ENCODE data around the gene SMIM35.

SMIM35 gene

GRCh38 chr11:117972629-117973502 is 113.9 kb downstream of the SMIM35 start:
- no peaks in the 10 kb centered on the region for H3K9me3 ChIP-seq
- H3K27me3 ChIP-seq (ENCODE audit: low read depth), result peaks cover 9% of the 10 kb centered on the region
- no peak for DNase-seq (ENCODE audit: low spot score in 2 of 2)
- H3K4me1 ChIP-seq, result no peaks in the 10 kb centered on the region
- in situ Hi-C loops (cut with MboI; ENCODE audit: low sequenced_read_pairs), result no loop called here
- no peaks in the 10 kb centered on the region for H3K36me3 ChIP-seq (replicated peaks)
- H3K4me3 ChIP-seq, result no peak overlapping the region

GRCh38 chr11:117972044-117972443 is 114.7 kb downstream of the SMIM35 start:
- H3K4me3 ChIP-seq, result no peak overlapping the region
- in situ Hi-C loops (cut with MboI; ENCODE audit: low sequenced_read_pairs), result no loop called here
- H3K9me3 ChIP-seq, result no peaks in the 10 kb centered on the region
- peaks cover 9% of the 10 kb centered on the region for H3K27me3 ChIP-seq (ENCODE audit: low read depth)
- no peaks in the 10 kb centered on the region for H3K4me1 ChIP-seq
- no peak for DNase-seq (ENCODE audit: low spot score in 2 of 2)
- no peaks in the 10 kb centered on the region for H3K36me3 ChIP-seq (replicated peaks)

GRCh38 chr11:117970400-117971024 is 116.3 kb downstream of the SMIM35 start:
- H3K4me1 ChIP-seq, result no peaks in the 10 kb centered on the region
- H3K9me3 ChIP-seq, result no peaks in the 10 kb centered on the region

GRCh38 chr11:117969160-117969991 is 117.4 kb downstream of the SMIM35 start:
- no peaks in the 10 kb centered on the region for H3K4me1 ChIP-seq
- in situ Hi-C loops (cut with MboI; ENCODE audit: low sequenced_read_pairs), result no loop called here
- DNase-seq (ENCODE audit: low spot score in 2 of 2), result no peak
- H3K36me3 ChIP-seq (replicated peaks), result no peaks in the 10 kb centered on the region
- no peaks in the 10 kb centered on the region for H3K9me3 ChIP-seq
- H3K4me3 ChIP-seq, result no peak overlapping the region
- peaks cover 9% of the 10 kb centered on the region for H3K27me3 ChIP-seq (ENCODE audit: low read depth)

More at GRCh38 chr11:117970400-117971024, 116.3 kb downstream of the SMIM35 start:
- no peak for DNase-seq (ENCODE audit: low spot score in 2 of 2)
- Histone ChIP-seq H3K27me3 (ENCODE audit: low read depth) (peaks cover 9% of the 10 kb centered on the region), H3K4me3 (no peak overlapping the region), H3K36me3 (replicated peaks) (no peaks in the 10 kb centered on the region)
- in situ Hi-C loops (cut with MboI; ENCODE audit: low sequenced_read_pairs), result no loop called here

- no peak for DNase-seq (ENCODE audit: low spot score in 2 of 2)
- Histone ChIP-seq H3K27me3 (ENCODE audit: low read depth) (peaks cover 9% of the 10 kb centered on the region), H3K4me3 (no peak overlapping the region), H3K4me1 (no peaks in the 10 kb centered on the region), H3K36me3 (replicated peaks) (no peaks in the 10 kb centered on the region), H3K9me3 (no peaks in the 10 kb centered on the region)
- in situ Hi-C loops (cut with MboI; ENCODE audit: low sequenced_read_pairs), result no loop called here
Observed at GRCh38 chr11:117966908-117967307, 119.9 kb downstream of the SMIM35 start.

GRCh38 chr11:117962826-117963225 is 123.9 kb downstream of the SMIM35 start:
- Histone ChIP-seq H3K4me1 (no peaks in the 10 kb centered on the region), H3K36me3 (replicated peaks) (no peaks in the 10 kb centered on the region), H3K4me3 (no peak overlapping the region), H3K27me3 (ENCODE audit: low read depth) (0 out of 2 replicates have a peak, but pooled peaks cover 5% of the 10 kb centered on the region), H3K9me3 (no peaks in the 10 kb centered on the region)
- in situ Hi-C loops (cut with MboI; ENCODE audit: low sequenced_read_pairs), result no loop called here
- no peak for DNase-seq (ENCODE audit: low spot score in 2 of 2)

- 0 out of 2 replicates have a peak, but pooled peaks cover 7% of the 10 kb centered on the region for H3K27me3 ChIP-seq (ENCODE audit: low read depth)
- H3K9me3 ChIP-seq, result no peaks in the 10 kb centered on the region
- DNase-seq (ENCODE audit: low spot score in 2 of 2), result no peak
- in situ Hi-C loops (cut with MboI; ENCODE audit: low sequenced_read_pairs), result no loop called here
- no peak overlapping the region for H3K4me3 ChIP-seq
- no peaks in the 10 kb centered on the region for H3K36me3 ChIP-seq (replicated peaks)
- no peaks in the 10 kb centered on the region for H3K4me1 ChIP-seq
Observed at GRCh38 chr11:117961896-117962295, 124.9 kb downstream of the SMIM35 start.

GRCh38 chr11:117960406-117960805 is 126.4 kb downstream of the SMIM35 start:
- DNase-seq (ENCODE audit: low spot score in 2 of 2), result no peak
- Histone ChIP-seq H3K4me1 (no peaks in the 10 kb centered on the region), H3K27me3 (ENCODE audit: low read depth) (0 out of 2 replicates have a peak, but pooled peaks cover 7% of the 10 kb centered on the region), H3K4me3 (no peak overlapping the region), H3K9me3 (no peaks in the 10 kb centered on the region), H3K36me3 (replicated peaks) (no peaks in the 10 kb centered on the region)
- in situ Hi-C loops (cut with MboI; ENCODE audit: low sequenced_read_pairs), result no loop called here

GRCh38 chr11:117959438-117960149 is 127.2 kb downstream of the SMIM35 start:
- in situ Hi-C loops (cut with MboI; ENCODE audit: low sequenced_read_pairs), result no loop called here
- H3K4me1 ChIP-seq, result no peaks in the 10 kb centered on the region
- no peak for DNase-seq (ENCODE audit: low spot score in 2 of 2)
- 0 out of 2 replicates have a peak, but pooled peaks cover 7% of the 10 kb centered on the region for H3K27me3 ChIP-seq (ENCODE audit: low read depth)
- no peaks in the 10 kb centered on the region for H3K36me3 ChIP-seq (replicated peaks)
- H3K4me3 ChIP-seq, result no peak overlapping the region
- no peaks in the 10 kb centered on the region for H3K9me3 ChIP-seq

- Histone ChIP-seq H3K27me3 (ENCODE audit: low read depth) (0 out of 2 replicates have a peak, but pooled peaks cover 7% of the 10 kb centered on the region), H3K4me3 (no peak overlapping the region), H3K36me3 (replicated peaks) (no peaks in the 10 kb centered on the region), H3K4me1 (no peaks in the 10 kb centered on the region), H3K9me3 (no peaks in the 10 kb centered on the region)
- in situ Hi-C loops (cut with MboI; ENCODE audit: low sequenced_read_pairs), result no loop called here
- DNase-seq (ENCODE audit: low spot score in 2 of 2), result no peak
Observed at GRCh38 chr11:117958949-117959348, 127.8 kb downstream of the SMIM35 start.
